ENCODE measurements around the gene LIX1. TPM values are rescaled to one million over a fixed set of nuclear protein-coding genes. Genes with fewer than 3 reads are reported as not detected.

LIX1 gene
- total RNA-seq, 2 donors from 2014 or later, result 0.26 TPM; not detected in 1

- no peak overlapping the region for H3K4me3 ChIP-seq
- H3K9me3 ChIP-seq, result no peaks in the 10 kb centered on the region
- H3K27ac ChIP-seq, result no peak overlapping the region
- ATAC-seq, result no peak
- no peaks in the 10 kb centered on the region for H3K36me3 ChIP-seq (replicated peaks in 1 of 2; ENCODE audit: insufficient read depth in 1 of 2, low read depth in 2 of 2)
- intact Hi-C loops (cut with DNase I), result no loop called here
- 80 to 87% methylated on average over 13 of the region's 13 CpGs for WGBS, 2 donors
- TF ChIP-seq, protein P1, sequence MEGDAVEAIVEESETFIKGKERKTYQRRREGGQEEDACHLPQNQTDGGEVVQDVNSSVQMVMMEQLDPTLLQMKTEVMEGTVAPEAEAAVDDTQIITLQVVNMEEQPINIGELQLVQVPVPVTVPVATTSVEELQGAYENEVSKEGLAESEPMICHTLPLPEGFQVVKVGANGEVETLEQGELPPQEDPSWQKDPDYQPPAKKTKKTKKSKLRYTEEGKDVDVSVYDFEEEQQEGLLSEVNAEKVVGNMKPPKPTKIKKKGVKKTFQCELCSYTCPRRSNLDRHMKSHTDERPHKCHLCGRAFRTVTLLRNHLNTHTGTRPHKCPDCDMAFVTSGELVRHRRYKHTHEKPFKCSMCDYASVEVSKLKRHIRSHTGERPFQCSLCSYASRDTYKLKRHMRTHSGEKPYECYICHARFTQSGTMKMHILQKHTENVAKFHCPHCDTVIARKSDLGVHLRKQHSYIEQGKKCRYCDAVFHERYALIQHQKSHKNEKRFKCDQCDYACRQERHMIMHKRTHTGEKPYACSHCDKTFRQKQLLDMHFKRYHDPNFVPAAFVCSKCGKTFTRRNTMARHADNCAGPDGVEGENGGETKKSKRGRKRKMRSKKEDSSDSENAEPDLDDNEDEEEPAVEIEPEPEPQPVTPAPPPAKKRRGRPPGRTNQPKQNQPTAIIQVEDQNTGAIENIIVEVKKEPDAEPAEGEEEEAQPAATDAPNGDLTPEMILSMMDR (IDR thresholded peaks at IDR 0.05), result no peak
- no peak for TF ChIP-seq POLR2A (IDR thresholded peaks at IDR 0.05)
- H3K4me1 ChIP-seq, result no peaks in the 10 kb centered on the region
- H3K27me3 ChIP-seq, result no peaks in the 10 kb centered on the region
- DNase-seq, result no peak
Observed at GRCh38 chr5:97105501-97106215, 36.8 kb downstream of the LIX1 start.

GRCh38 chr5:97102010-97102470, 40.4 kb downstream of the LIX1 start:
- no peak for TF ChIP-seq POLR2A (IDR thresholded peaks at IDR 0.05)
- TF ChIP-seq, protein P1 (IDR thresholded peaks at IDR 0.05), result no peak
- intact Hi-C loops (cut with DNase I), result no loop called here
- no peak overlapping the region for H3K27ac ChIP-seq
- H3K4me3 ChIP-seq, result no peak overlapping the region
- H3K4me1 ChIP-seq, result no peaks in the 10 kb centered on the region
- WGBS, 2 donors, result 57 to 64% methylated on average over 3 to 8 of the region's 8 CpGs
- no peak for DNase-seq
- no peak for ATAC-seq
- H3K9me3 ChIP-seq, result no peaks in the 10 kb centered on the region
- no peaks in the 10 kb centered on the region for H3K36me3 ChIP-seq (replicated peaks in 1 of 2; ENCODE audit: insufficient read depth in 1 of 2, low read depth in 2 of 2)
- no peaks in the 10 kb centered on the region for H3K27me3 ChIP-seq

DNA sequence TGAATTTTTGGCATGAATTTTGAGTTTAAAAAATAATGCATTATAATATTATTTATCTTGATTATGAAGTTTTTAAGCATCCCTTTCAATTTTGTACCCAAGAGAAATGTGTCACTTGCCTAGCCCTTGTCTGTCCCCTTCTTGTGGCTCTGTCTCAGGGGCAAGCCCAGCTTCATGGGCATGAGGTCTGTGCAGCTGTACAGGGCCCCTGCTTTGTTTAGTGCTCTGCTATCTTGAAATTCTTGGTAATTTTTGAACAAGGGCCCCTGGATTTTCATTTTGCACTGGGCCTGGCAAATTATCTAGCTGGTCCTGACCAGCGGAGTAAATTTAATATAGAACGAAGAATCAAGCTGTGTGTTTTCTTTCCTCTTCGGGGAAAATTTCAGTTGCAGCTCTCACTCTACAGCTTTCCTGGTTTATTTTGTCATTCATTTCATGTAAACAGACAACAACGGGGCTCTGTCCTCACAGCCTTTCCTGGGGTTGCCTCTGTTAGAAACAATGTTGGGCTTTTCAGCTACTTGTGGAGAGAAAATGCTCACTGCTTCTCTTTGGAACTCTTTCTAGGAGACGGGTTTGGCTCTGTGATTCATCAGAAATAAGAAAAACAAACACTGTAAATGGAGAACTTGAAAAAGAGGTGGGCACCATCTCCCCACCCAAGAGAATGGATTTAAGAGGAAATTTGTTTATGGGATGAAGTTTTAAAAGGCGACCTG, 41.1 kb downstream of the LIX1 start:
- H3K36me3 ChIP-seq (replicated peaks in 1 of 2; ENCODE audit: insufficient read depth in 1 of 2, low read depth in 2 of 2), result no peaks in the 10 kb centered on the region
- ATAC-seq (no peak), DNase-seq (no peak)
- H3K27me3 ChIP-seq, result no peaks in the 10 kb centered on the region
- intact Hi-C loops (cut with DNase I), result no loop called here
- TF ChIP-seq POLR2A (IDR thresholded peaks at IDR 0.05), result no peak
- TF ChIP-seq, protein P1 (IDR thresholded peaks at IDR 0.05), result no peak
- H3K4me3 ChIP-seq, result no peak overlapping the region
- 72 to 77% methylated on average over 6 of the region's 6 CpGs for WGBS, 2 donors
- no peak overlapping the region for H3K27ac ChIP-seq
- no peaks in the 10 kb centered on the region for H3K9me3 ChIP-seq
- H3K4me1 ChIP-seq, result no peaks in the 10 kb centered on the region

- intact Hi-C loops (cut with DNase I), result no loop called here
Observed at GRCh38 chr5:97100476-97100875, 41.9 kb downstream of the LIX1 start.

More at GRCh38 chr5:97100476-97100875, 41.9 kb downstream of the LIX1 start:
- H3K27ac ChIP-seq, result no peak overlapping the region
- H3K4me3 ChIP-seq, result no peak overlapping the region
- ATAC-seq, result no peak
- no peak for DNase-seq
- TF ChIP-seq, protein P1 (IDR thresholded peaks at IDR 0.05), result no peak
- TF ChIP-seq POLR2A (IDR thresholded peaks at IDR 0.05), result no peak
- no peaks in the 10 kb centered on the region for H3K4me1 ChIP-seq
- H3K27me3 ChIP-seq, result no peaks in the 10 kb centered on the region
- no peaks in the 10 kb centered on the region for H3K36me3 ChIP-seq (replicated peaks in 1 of 2; ENCODE audit: insufficient read depth in 1 of 2, low read depth in 2 of 2)
- no peaks in the 10 kb centered on the region for H3K9me3 ChIP-seq
- WGBS, 2 donors, result 55 to 62% methylated on average over 2 of the region's 2 CpGs
